HL-60/S4 (cell line): ENCODE measurements around the gene IL3RA.
"Not testable (repeated sequence)": the region's sequence is repeated elsewhere in the genome, so short reads cannot be mapped to it uniquely, and the experiment has no call there.

Source experiments
- in situ Hi-C: fragments of 300-500 bp; cut with MboI; formaldehyde crosslinking; loops from 2 replicates; pipeline ENCODE4 v1.14.3; 2022; ENCODE audit warnings: low sequenced_read_pairs

IL3RA gene

DNA sequence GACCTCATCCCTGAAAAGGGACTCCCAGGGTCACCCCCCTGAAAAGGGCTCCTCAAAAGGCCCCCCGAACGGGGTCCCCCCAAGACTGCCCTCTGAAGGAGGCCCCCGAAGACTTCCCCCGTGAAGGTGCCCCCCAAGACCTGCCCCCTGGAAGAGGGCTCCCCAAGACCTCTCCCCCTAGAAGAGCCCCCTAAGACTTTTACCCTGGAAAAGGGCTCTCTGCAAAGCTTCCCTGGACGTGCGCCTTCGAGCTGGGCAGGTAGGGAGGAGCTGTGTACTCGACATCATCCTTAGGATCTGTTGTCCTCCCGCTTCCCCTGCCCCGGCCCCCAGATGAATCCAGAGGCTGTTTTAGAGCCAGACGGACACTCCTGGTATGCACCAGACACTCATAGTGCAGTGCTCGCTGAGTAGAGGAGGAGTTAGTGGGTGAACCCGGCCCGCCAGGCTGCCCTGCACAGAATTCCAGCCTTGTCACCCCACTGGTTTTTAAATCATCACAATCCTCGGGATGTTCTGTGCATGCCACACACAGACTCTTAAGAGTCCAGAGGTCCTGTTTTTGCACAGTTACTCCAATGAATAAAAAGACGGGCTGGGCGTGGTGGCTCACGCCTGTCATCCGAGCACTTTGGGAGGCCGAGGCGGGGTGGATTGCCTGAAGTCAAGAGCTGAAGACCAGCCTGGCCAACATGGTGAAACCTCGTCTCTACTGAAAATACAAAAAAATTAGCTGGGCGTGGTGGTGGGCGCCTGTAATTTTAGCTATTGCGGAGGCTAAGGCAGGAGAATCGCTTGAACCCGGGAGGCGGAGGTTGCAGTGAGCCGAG, 61.1 kb downstream of the IL3RA start:
- in situ Hi-C loops = no loop called here

- in situ Hi-C loops = no loop called here
Observed at GRCh38 chrX:1398431-1399340, 62.1 kb downstream of the IL3RA start.

- in situ Hi-C loops = no loop called here
Observed at GRCh38 chrX:1400049-1400448, 63.5 kb downstream of the IL3RA start.

DNA sequence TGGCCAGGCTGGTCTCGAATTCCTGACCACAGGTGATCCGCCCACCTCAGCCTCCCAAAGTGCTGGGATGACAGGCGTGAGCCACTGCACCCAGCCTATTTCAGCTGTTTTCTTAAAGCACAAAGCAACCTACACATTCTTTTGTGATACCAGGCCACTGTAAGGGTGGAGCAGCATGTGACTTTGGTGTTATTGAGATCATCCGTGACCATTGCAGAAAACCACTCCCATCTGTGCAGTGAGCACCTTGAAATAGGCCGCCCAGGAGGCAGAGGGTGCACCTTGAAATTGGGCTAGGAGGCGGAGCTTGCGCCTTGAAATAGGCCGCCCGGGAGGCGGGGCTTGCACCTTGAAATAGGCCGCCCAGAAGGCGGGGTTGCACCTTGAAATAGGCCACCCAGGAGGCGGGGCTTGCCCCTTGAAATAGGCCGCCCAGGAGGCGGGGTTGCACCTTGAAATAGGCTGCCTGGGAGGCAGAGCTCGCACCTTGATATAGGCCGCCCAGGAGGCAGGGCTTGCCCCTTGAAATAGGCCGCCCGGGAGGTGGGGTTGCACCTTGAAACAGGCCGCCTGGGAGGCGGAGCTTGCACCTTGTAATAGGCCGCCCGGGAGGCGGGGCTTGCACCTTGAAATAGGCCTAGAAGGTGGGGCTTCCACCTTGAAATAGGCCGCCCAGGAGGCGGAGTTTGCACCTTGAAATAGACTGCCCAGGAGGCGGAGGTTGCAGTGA, 64.3 kb downstream of the IL3RA start:
- in situ Hi-C loops = no loop called here

DNA sequence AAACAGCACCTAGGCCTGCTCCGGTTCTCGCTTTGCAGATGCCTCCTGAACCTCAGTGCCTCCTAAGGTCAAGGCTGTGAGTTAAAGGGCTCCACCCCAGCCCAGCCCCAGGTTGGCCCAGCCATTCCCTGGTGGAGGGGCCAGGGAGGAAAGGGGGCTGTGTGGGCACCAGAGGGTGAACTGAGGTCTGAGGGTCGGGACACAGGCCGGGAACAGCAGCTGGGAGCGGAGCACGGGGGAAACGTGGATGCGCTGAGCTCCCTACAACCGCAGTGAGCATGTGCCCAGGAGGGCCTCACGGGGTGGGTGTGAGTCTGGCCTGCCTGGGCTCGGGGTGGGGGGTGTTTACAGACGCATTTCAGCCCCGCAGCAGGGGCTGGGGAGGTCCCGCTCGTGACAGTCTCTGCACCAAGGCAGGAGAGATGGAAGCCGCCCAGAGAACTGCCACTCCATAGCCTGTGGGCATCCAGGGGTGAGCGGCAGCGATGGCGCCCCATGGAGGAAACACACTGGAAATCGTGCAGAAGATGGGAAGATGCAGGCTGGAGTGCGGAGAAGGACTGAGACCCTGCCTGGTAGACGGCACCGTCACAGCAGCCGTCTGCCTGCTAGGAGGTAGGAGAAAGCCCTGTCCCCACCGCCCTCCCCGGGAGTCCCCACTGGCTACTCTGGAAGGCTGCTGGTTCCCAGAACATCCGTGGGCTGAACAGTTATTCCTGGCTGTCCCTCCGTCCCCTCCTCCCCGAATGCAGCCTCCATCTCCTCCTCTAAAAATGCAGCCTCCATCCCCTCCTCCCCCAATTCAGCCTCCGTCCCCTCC, 65.2 kb downstream of the IL3RA start:
- in situ Hi-C loops = no loop called here

- in situ Hi-C loops = no loop called here
Observed at GRCh38 chrX:1403228-1403627, 66.6 kb downstream of the IL3RA start.

- in situ Hi-C loops = not testable (repeated sequence)
Observed at GRCh38 chrX:1403867-1404266, 67.3 kb downstream of the IL3RA start.

- in situ Hi-C loops = not testable (repeated sequence)
Observed at GRCh38 chrX:1405769-1406168, 69.2 kb downstream of the IL3RA start.

DNA sequence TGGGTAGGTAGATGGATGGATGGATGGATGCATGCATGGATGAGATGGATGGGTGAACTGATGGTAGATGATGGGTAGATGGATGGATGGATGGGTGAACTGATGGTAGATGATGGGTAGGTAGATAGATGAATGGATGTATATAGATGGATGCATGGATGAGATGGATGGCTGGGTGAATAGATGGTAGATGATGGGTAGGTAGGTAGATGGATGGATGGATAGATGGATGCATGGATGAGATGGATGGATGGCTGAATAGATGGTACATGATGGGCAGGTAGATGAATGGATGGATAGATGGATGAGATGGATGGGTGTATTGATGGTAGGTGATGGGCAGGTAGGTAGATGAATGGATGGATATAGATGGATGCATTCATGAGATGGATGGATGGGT, 70.5 kb downstream of the IL3RA start:
- in situ Hi-C loops = no loop called here

- in situ Hi-C loops = no loop called here
Observed at GRCh38 chrX:1411326-1411725, 74.7 kb downstream of the IL3RA start.

DNA sequence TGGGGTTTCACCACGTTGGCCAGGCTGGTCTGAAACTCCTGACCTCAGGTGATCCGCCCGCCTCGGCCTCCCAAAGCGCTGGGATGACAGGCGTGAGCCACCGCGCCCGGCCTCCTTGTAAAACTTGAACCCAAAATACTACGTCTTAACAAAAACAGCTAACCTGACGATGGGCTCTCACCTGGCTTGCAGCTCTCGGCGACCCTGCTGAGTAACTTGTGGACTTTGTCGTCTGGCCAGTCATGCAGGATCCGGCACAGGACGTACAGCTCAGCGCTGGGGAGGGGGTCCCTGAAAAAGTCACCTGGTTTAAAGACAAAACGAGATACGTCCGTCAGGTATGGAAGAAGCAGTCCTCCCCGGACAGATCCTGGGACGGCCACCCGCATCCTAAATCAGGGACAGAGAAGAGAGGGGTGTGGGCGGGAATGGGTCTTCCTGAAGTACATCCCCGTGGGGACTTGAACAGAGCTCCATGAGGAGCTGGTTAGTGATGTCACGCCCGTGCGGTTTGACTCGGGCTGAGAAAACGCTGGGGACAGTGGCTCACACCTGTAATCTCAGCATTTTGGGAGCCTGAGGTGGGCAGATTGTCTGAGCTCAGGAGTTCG, 76.1 kb downstream of the IL3RA start:
- in situ Hi-C loops = no loop called here

DNA sequence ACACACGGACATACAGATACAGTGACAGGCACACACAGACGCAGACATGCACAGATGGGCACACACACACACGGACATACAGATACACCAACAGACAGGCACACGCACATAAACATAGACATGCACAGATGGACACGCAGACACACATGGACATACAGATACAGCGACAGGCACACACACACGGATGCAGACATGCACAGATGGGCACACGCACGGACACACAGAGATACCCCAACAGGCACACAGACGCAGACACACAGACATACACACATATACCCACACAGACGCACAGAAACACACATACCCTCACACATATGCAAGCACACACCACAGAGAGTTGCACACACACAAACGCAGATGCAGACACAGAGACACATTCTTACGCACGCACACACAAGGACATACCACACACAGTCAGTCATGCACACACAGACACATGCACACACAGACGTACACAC, 79.8 kb downstream of the IL3RA start:
- in situ Hi-C loops = no loop called here

DNA sequence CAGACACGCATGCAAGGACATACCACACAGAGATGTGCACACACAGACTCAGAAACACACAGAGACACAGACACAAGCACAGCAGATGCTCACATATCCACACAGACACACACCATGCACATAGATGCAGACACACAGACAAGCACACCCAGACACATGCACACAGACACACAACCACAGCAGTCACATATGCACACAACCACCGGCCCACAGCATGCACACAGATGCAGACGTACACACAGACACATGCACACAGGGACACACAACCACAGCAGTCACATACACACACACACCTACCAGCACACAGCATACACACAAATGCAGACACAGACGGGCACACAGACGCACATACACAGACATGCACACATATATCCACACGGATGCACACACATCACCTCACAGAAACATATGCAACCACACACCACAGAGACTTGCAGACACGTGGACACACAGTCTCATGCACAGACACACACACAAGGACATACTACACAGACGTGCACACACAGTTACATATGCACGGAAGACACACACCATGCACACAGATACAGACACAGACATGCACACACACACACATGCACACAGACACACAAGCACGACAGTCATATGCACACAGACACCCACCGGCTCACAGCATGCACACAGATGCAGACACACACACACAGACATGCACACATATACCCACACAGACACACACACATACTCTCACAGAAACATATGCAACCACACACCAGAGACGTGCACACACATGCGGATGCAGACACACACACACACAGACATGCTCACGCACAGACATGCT, 80.6 kb downstream of the IL3RA start:
- in situ Hi-C loops = no loop called here

DNA sequence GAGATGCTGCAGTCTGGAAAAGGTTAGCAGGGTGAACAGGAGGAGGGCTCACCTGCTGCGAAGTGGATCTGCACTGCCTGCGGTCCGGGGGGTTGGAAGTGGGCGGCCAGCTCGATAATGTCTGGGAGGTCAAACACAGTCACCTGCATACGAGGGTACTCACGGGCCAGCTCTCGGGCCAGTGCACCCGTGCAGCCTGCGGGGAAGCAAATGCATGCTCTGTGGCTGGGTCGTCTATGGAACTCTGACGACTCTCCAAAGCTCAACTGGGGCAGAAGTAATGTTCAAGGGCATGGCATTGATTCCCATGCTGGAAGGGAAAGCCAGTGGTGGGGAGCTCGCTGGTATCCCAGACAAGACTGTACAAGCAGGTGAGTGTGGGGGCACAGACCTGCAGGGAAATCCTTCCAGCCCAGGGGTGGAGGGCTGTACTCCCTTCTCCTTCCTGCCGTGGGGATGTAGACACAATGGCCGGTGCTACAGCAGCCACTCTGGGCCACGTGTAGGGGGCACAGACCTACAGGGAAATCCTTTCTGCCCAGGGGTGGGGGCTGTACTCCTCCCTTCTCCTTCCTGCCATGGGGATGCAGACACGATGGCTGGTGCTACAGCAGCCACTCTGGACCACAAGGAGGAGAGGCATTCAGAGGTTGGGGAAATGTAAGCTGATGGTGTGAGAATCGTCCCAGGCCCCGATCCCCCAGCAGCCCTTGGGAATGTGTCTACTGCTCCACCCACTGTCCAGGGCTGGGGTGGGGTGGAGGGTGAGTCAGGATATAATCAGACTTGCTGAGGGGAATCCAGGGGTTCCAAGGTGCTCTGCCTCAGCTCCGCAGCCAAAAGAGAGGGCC, 81.6 kb downstream of the IL3RA start:
- in situ Hi-C loops = no loop called here

DNA sequence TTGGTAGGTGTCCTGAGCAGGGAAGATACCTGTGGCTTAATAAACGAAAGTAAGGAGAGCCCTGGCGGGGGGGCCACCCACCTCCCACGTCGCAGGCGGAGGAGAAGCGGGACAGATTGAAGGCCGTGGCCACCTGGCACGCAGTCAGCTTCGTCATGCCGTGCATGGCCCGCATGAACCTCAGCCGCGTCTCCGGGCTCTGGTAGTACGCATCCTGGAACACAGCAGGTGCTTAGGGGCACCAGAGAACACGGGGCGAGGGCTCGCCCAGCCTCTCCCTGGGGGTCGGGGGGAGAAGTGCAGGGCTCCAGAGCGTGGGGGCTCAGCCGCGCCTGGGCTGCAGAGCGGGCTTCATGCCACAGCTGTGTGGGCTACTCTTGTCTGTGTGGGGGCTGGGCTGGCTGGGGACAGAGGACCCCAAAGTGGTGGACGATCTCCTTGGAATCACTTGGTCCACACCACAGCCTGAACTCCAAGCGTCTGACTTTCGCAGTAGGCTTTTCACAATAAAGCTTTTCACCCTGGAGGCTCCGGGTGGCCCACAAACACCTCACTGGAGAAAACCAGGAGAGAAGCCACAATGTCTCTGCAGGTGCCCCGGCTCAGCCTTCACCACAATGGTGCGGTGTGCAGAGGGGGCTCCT, 82.4 kb downstream of the IL3RA start:
- in situ Hi-C loops = no loop called here

DNA sequence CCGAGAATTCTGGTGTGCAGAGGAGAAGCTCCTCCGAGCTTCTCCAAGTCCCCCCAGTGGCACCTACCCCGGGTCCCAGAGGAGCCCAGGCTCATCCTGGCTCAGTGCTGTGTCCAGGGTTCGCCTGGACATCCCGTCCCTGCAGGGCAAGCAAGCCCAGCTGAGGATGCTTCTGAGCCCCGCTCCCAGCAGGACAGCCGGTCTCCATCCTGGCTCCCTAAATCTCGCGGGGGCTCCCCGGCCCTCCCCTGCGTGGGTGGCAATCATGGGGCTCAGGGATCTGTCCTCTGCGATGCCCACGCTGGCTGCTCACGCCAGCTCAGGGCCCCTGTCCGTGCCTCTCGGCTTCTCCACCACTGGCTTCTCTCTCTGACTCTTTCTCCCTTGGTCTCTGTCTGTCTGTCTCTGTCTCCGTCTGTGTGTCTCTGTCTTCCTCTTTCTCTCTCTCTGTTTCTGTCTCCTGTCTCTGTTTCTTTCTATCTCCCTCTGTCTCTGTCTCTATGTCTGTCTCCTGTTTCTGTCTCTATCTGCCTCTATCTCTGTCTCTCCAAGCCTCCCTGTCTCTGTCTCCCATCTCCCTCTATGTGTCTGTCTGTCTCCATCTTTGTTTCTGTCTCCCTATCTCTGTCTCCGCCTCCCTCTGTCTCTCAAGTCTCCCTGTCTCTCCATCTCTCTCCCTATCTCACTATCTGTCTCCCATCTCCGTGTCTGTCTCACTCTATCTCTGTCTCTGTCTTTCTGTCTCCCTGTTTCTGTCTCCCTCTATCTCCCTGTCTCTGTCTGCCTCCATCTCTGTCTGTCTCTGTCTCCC, 83.2 kb downstream of the IL3RA start:
- in situ Hi-C loops = no loop called here

DNA sequence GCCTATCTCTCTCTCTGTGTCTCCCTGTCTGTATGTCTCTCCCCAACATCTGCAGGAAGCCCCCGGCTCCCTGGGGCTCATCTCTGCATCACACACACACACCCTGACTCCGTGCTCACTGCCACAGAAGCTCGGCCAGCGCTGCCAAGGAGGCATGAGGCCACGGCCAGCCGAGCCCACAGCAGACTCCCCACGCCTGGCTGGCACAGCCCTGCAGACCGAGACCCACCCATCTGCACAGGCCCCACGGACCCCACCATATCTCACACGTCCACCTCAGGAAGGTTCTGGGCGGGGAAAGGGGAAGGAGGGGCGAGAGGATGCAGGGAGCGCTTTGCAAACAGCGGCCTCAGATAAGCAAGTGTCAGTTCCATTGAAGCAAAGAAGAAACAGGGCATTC, 83.8 kb downstream of the IL3RA start:
- in situ Hi-C loops = no loop called here
